Measurements from ENCODE around the gene ADO. TPM values are rescaled to one million over a fixed set of nuclear protein-coding genes. Genes with fewer than 3 reads are reported as not detected.

The ADO gene
- 12.7 TPM for polyA plus RNA-seq (2013)

GRCh38 chr10:62804356-62805230, at the start of gene ADO:
ADO (plus strand) TSS chr10:62804720; CDS start chr10:62805060, 340 bp downstream.
- H3K36me3 ChIP-seq (ENCODE audit: control insufficient read depth in 4 of 4, insufficient read depth in 4 of 4, low read length in 3 of 4): peaks cover 0 to 8% (median 2%) of the 10 kb centered on the region in 4 experiments
- H3K27ac ChIP-seq (ENCODE audit: insufficient read depth in 1 of 2, low read depth in 1 of 2, low read length in 2 of 2, poor library complexity in 1 of 2, severe bottlenecking in 2 of 2): peak within 1 kb of the TSS; percentile 95 to 97
- peak within 1 kb of the TSS; percentile 84 to 98 (median 85) for H3K4me3 ChIP-seq (ENCODE audit: control insufficient read depth in 1 of 7, extremely low read depth in 1 of 7, insufficient read depth in 4 of 7, low read depth in 2 of 7, low read length in 6 of 7)
- ChIA-PET CTCF (interaction anchor here (0.9 to 4.2 kb wide), 5 partner anchors 10 to 193 kb away, joined by 3 to 32 read pairs (median 4); partner anchors contain the start of gene EGR2), POLR2A (interaction anchor here (0.7 to 1.5 kb wide), 2 partner anchors 12 to 15 kb away, joined by 3 to 4 read pairs; no protein-coding TSS in a partner anchor)
- H3K9me3 ChIP-seq (ENCODE audit: control extremely low read depth in 1 of 5, control insufficient read depth in 4 of 5, insufficient read depth in 2 of 5, low read depth in 1 of 5, low read length in 4 of 5): no peaks in the 10 kb centered on the region
- peaks cover 8 to 26% (median 20%) of the 10 kb centered on the region in 4 experiments for H3K4me1 ChIP-seq (ENCODE audit: control extremely low read depth in 1 of 4, control insufficient read depth in 4 of 4, insufficient read depth in 4 of 4, low read length in 3 of 4)
- 0% methylated on average over 57 of the region's 87 CpGs for WGBS (ENCODE audit: insufficient coverage)
- H3K27me3 ChIP-seq (replicated peaks in 2 of 5; ENCODE audit: control insufficient read depth in 4 of 5, insufficient read depth in 5 of 5, low read length in 4 of 5): peaks cover 0 to 6% (median 3%) of the 10 kb centered on the region in 5 experiments
- DNase-seq: peak; percentile 87 to 93 (median 89)

DNA sequence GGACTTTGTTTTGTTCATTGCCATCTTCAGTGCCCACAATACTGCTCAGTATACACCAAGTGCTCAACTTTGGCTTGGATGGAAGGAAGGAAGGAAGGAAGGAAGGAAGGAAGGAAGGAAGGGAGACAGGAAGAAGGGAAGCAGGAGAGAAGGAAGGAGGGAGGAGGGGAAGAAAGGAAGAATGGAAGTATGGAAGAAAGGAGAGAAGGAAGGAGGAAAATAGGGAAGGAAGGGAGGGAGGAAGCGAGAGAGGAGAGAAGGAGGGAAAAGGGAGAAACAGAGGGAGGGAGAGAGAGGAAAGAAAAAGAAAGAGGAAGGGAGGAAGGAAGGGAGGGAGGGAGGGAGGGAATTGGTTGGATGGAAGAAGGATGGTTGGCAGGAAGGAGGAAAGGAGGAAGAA, 49.6 kb upstream of the ADO start:
- no peaks in the 10 kb centered on the region for H3K36me3 ChIP-seq (ENCODE audit: control insufficient read depth in 4 of 4, insufficient read depth in 4 of 4, low read length in 3 of 4)
- H3K4me3 ChIP-seq (ENCODE audit: control insufficient read depth in 1 of 7, extremely low read depth in 1 of 7, insufficient read depth in 4 of 7, low read depth in 2 of 7, low read length in 6 of 7): no peak overlapping the region
- 100% methylated on average over 1 of the region's 1 CpG for WGBS (ENCODE audit: insufficient coverage)
- H3K27ac ChIP-seq (ENCODE audit: insufficient read depth in 1 of 2, low read depth in 1 of 2, low read length in 2 of 2, poor library complexity in 1 of 2, severe bottlenecking in 2 of 2): no peak overlapping the region
- no peak for DNase-seq
- ChIA-PET POLR2A (no interaction called here), CTCF (no interaction called here)
- no peaks in the 10 kb centered on the region for H3K9me3 ChIP-seq (ENCODE audit: control extremely low read depth in 1 of 5, control insufficient read depth in 4 of 5, insufficient read depth in 2 of 5, low read depth in 1 of 5, low read length in 4 of 5)
- no peaks in the 10 kb centered on the region for H3K27me3 ChIP-seq (replicated peaks in 2 of 5; ENCODE audit: control insufficient read depth in 4 of 5, insufficient read depth in 5 of 5, low read length in 4 of 5)
- H3K4me1 ChIP-seq (ENCODE audit: control extremely low read depth in 1 of 4, control insufficient read depth in 4 of 4, insufficient read depth in 4 of 4, low read length in 3 of 4): peaks cover 0 to 5% (median 2%) of the 10 kb centered on the region in 4 experiments

DNA sequence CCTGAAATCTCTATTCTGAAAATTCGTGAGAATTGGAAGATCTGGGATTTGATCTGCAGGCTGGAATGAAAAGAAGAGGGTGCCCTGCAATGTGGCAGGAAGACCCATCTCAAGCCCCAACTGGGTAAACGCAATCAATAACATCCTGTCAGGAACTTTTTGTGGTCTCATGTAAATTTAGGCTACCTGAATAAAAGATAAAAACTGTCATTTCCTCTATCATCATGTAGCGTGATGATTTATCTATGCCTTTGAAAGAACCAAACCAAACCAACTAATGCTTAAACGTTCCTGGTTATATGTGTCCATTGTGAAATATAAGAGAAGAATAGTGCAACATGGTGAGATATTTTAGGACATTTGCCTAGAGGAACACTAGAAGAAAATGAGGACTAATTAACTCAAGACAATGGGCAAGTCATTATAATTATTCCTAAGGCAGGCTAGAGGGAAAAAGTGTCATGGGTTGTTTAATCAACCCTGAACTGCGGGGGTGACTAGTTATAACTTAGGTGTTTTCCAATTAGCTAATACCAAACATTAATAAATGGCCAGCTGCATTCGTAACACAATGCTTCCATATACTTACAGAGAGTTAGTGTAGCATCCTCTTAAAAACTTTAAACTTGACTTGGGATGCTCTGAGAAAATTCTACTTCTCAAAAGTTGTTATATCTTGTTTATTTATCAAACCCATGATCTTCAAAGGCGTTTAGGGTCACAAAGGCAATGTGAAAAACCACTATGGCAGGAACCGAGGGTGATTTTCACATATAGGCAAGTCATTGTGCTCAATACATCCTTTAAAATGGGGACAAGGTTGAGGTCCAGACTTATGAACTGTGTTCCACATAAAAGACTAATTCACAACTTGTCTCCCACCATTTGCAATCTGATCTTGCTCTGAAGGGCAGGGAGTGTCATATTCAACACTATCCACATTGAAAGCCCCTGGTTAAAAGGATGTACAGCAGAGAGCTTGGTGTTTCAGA, 48.6 kb upstream of the ADO start:
- Histone ChIP-seq H3K9me3 (ENCODE audit: control extremely low read depth in 1 of 5, control insufficient read depth in 4 of 5, insufficient read depth in 2 of 5, low read depth in 1 of 5, low read length in 4 of 5) (no peaks in the 10 kb centered on the region), H3K4me3 (ENCODE audit: control insufficient read depth in 1 of 7, extremely low read depth in 1 of 7, insufficient read depth in 4 of 7, low read depth in 2 of 7, low read length in 6 of 7) (no peak overlapping the region), H3K36me3 (ENCODE audit: control insufficient read depth in 4 of 4, insufficient read depth in 4 of 4, low read length in 3 of 4) (no peaks in the 10 kb centered on the region), H3K27me3 (replicated peaks in 2 of 5; ENCODE audit: control insufficient read depth in 4 of 5, insufficient read depth in 5 of 5, low read length in 4 of 5) (no peaks in the 10 kb centered on the region), H3K4me1 (ENCODE audit: control extremely low read depth in 1 of 4, control insufficient read depth in 4 of 4, insufficient read depth in 4 of 4, low read length in 3 of 4) (peaks cover 2 to 15% (median 12%) of the 10 kb centered on the region in 4 experiments), H3K27ac (ENCODE audit: insufficient read depth in 1 of 2, low read depth in 1 of 2, low read length in 2 of 2, poor library complexity in 1 of 2, severe bottlenecking in 2 of 2) (no peak overlapping the region)
- ChIA-PET POLR2A (no interaction called here), CTCF (no interaction called here)
- 83% methylated on average over 3 of the region's 8 CpGs for WGBS (ENCODE audit: insufficient coverage)
- DNase-seq: no peak

GRCh38 chr10:62759599-62760175, 44.8 kb upstream of the ADO start:
- no peaks in the 10 kb centered on the region for H3K27me3 ChIP-seq (replicated peaks in 2 of 5; ENCODE audit: control insufficient read depth in 4 of 5, insufficient read depth in 5 of 5, low read length in 4 of 5)
- H3K36me3 ChIP-seq (ENCODE audit: control insufficient read depth in 4 of 4, insufficient read depth in 4 of 4, low read length in 3 of 4): no peaks in the 10 kb centered on the region
- H3K4me3 ChIP-seq (ENCODE audit: control insufficient read depth in 1 of 7, extremely low read depth in 1 of 7, insufficient read depth in 4 of 7, low read depth in 2 of 7, low read length in 6 of 7): no peak overlapping the region
- H3K27ac ChIP-seq (ENCODE audit: insufficient read depth in 1 of 2, low read depth in 1 of 2, low read length in 2 of 2, poor library complexity in 1 of 2, severe bottlenecking in 2 of 2): no peak overlapping the region
- 90% methylated on average over 1 of the region's 5 CpGs for WGBS (ENCODE audit: insufficient coverage)
- ChIA-PET CTCF (interaction anchor here (1.2 to 1.3 kb wide), 2 partner anchors 9 to 12 kb away, joined by 4 read pairs; no protein-coding TSS in a partner anchor), POLR2A (no interaction called here)
- H3K9me3 ChIP-seq (ENCODE audit: control extremely low read depth in 1 of 5, control insufficient read depth in 4 of 5, insufficient read depth in 2 of 5, low read depth in 1 of 5, low read length in 4 of 5): no peaks in the 10 kb centered on the region
- peaks cover 5 to 22% (median 17%) of the 10 kb centered on the region in 4 experiments for H3K4me1 ChIP-seq (ENCODE audit: control extremely low read depth in 1 of 4, control insufficient read depth in 4 of 4, insufficient read depth in 4 of 4, low read length in 3 of 4)
- peak in 2 of 3 donors; percentile 42 to 46 for DNase-seq

DNA sequence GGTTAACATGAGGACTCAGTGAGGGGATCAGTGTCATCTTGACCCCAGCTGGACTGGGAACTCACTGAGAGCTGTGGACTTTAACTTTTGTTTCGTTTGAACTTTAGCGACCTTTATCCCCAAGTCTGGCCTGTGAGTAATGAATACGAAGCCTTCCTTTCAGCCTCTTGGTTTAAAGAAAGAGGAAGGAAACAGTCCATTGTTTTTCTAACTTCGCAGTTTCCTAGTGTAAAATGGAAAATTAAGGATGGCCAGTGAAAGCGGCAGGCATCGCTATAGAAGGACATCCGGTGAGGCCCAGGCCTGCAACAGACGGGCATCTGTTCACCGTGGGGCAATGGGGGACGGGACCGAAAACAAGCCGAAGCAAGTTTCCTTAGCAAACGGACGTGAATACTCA, 44.1 kb upstream of the ADO start:
- H3K27me3 ChIP-seq (replicated peaks in 2 of 5; ENCODE audit: control insufficient read depth in 4 of 5, insufficient read depth in 5 of 5, low read length in 4 of 5): no peaks in the 10 kb centered on the region
- H3K27ac ChIP-seq (ENCODE audit: insufficient read depth in 1 of 2, low read depth in 1 of 2, low read length in 2 of 2, poor library complexity in 1 of 2, severe bottlenecking in 2 of 2): no peak overlapping the region
- peak overlapping the region in 1 of 7 experiments; percentile 19 for H3K4me3 ChIP-seq (ENCODE audit: control insufficient read depth in 1 of 7, extremely low read depth in 1 of 7, insufficient read depth in 4 of 7, low read depth in 2 of 7, low read length in 6 of 7)
- no peaks in the 10 kb centered on the region for H3K9me3 ChIP-seq (ENCODE audit: control extremely low read depth in 1 of 5, control insufficient read depth in 4 of 5, insufficient read depth in 2 of 5, low read depth in 1 of 5, low read length in 4 of 5)
- peaks cover 5 to 22% (median 17%) of the 10 kb centered on the region in 4 experiments for H3K4me1 ChIP-seq (ENCODE audit: control extremely low read depth in 1 of 4, control insufficient read depth in 4 of 4, insufficient read depth in 4 of 4, low read length in 3 of 4)
- H3K36me3 ChIP-seq (ENCODE audit: control insufficient read depth in 4 of 4, insufficient read depth in 4 of 4, low read length in 3 of 4): no peaks in the 10 kb centered on the region
- WGBS (ENCODE audit: insufficient coverage): 14% methylated on average over 13 of the region's 14 CpGs
- peak; percentile 8 to 52 (median 43) for DNase-seq
- ChIA-PET CTCF (interaction anchor here (1.2 to 1.3 kb wide), 2 partner anchors 8 to 11 kb away, joined by 4 read pairs; no protein-coding TSS in a partner anchor), POLR2A (no interaction called here)

- H3K4me3 ChIP-seq (ENCODE audit: control insufficient read depth in 1 of 7, extremely low read depth in 1 of 7, insufficient read depth in 4 of 7, low read depth in 2 of 7, low read length in 6 of 7): no peak overlapping the region
- peak; percentile 28 to 78 (median 72) for DNase-seq
- CTCF ChIA-PET: interaction anchor here (0.9 kb wide), 1 partner anchor 55 kb away, joined by 3 read pairs; no protein-coding TSS in a partner anchor
- WGBS (ENCODE audit: insufficient coverage): 7% methylated on average over 3 of the region's 3 CpGs
- POLR2A ChIA-PET: no interaction called here
- no peaks in the 10 kb centered on the region for H3K27me3 ChIP-seq (replicated peaks in 2 of 5; ENCODE audit: control insufficient read depth in 4 of 5, insufficient read depth in 5 of 5, low read length in 4 of 5)
- H3K4me1 ChIP-seq (ENCODE audit: control extremely low read depth in 1 of 4, control insufficient read depth in 4 of 4, insufficient read depth in 4 of 4, low read length in 3 of 4): peaks cover 5 to 22% (median 17%) of the 10 kb centered on the region in 4 experiments
- no peaks in the 10 kb centered on the region for H3K9me3 ChIP-seq (ENCODE audit: control extremely low read depth in 1 of 5, control insufficient read depth in 4 of 5, insufficient read depth in 2 of 5, low read depth in 1 of 5, low read length in 4 of 5)
- no peaks in the 10 kb centered on the region for H3K36me3 ChIP-seq (ENCODE audit: control insufficient read depth in 4 of 4, insufficient read depth in 4 of 4, low read length in 3 of 4)
- H3K27ac ChIP-seq (ENCODE audit: insufficient read depth in 1 of 2, low read depth in 1 of 2, low read length in 2 of 2, poor library complexity in 1 of 2, severe bottlenecking in 2 of 2): no peak overlapping the region
Measured at GRCh38 chr10:62761115-62761514, 43.4 kb upstream of the ADO start.
